Fibroblast of villous mesenchyme (primary cell): ENCODE data around the gene HTD2. TPM values are rescaled to one million over a fixed set of nuclear protein-coding genes. Genes with fewer than 3 reads are reported as not detected.

ENCODE experiments used
- DNase-seq: peaks from one replicate; pipeline ENCODE4 v3.0.0-alpha.2; 2010; ENCODE audit warnings: low read depth
- H3K4me3 ChIP-seq: 2 replicates; pipeline ENCODE4 v1.5.1; 2011; ENCODE audit warnings: low read depth, mild to moderate bottlenecking, low read length
- CTCF ChIP-seq: IDR thresholded peaks from 2 replicates; pipeline ENCODE4 v1.5.1; 2012; ENCODE audit warnings: low read depth, mild to moderate bottlenecking, low read length; ENCODE audit not compliant: insufficient read depth
- total RNA-seq: library from RNA; depleted of rRNA; stranded (reverse); fragments of >200 nt; gene quantifications from 2 replicates; pipeline ENCODE4 v1.2.3, GENCODE V29; 2012

Gene HTD2
- total RNA-seq, 1 donor: 9.9 TPM

GRCh38 chr3:58356054-58356453 lies 49.7 kb downstream of the HTD2 start:
- TF ChIP-seq CTCF: no peak
- no peak for DNase-seq
- H3K4me3 ChIP-seq: no peak overlapping the region

GRCh38 chr3:58357402-58357801 lies 51.1 kb downstream of the HTD2 start:
- no peak for DNase-seq
- H3K4me3 ChIP-seq: no peak overlapping the region

GRCh38 chr3:58358092-58358491 lies 51.8 kb downstream of the HTD2 start:
- no peak for DNase-seq
- H3K4me3 ChIP-seq: no peak overlapping the region
- no peak for TF ChIP-seq CTCF

More at GRCh38 chr3:58357402-58357801, 51.1 kb downstream of the HTD2 start:
- TF ChIP-seq CTCF: no peak

GRCh38 chr3:58358808-58359207 lies 52.5 kb downstream of the HTD2 start:
- TF ChIP-seq CTCF: no peak
- no peak for DNase-seq
- no peak overlapping the region for H3K4me3 ChIP-seq

DNA sequence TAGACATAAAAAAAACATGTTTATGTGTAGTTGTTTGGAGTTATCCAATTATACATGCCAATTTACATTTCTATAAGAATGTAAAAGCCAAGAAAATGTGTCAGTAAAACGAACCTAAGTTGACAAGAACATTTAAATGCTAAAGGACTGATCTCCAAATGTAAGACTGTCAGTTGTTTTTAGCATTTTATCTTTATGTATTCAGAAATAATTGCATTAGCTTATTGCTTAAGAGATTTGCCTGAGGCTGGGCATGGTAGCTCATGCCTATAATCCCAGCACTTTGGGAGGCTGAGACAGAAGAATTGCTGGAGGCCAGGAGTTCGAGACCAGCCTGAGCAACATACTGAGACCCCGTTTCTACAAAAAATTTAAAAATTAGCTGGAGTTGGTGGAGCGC lies 53.3 kb downstream of the HTD2 start:
- H3K4me3 ChIP-seq: no peak overlapping the region
- TF ChIP-seq CTCF: no peak

DNA sequence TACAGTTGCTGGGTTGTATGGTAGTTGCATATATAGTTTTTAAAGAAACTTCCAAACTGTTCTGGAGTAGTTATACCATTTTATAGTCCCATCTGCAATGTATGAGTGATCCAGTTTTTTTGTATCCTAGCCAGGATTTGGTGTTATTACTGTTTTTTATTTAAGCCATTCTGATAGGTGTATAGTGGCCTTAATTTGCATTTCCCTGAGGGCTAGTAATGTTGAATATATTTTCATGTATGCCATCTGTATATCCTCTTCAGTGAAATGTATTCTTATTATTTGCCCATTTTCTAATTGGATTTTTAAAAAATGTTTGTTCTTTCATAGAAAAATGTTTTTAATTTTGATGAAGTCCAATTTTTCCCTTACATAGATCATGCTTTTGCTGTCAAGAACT lies 55.5 kb downstream of the HTD2 start:
- DNase-seq: no peak
- TF ChIP-seq CTCF: no peak
- H3K4me3 ChIP-seq: no peak overlapping the region

More for the DNA sequence above, 53.3 kb downstream of the HTD2 start:
- DNase-seq: no peak

GRCh38 chr3:58366699-58367098 lies 60.4 kb downstream of the HTD2 start:
- TF ChIP-seq CTCF: no peak
- peak; percentile 42 for DNase-seq
- H3K4me3 ChIP-seq: no peak overlapping the region
